ENCODE data around the gene DGKQ.
"Not testable (repeated sequence)": the region's sequence is repeated elsewhere in the genome, so short reads cannot be mapped to it uniquely, and the experiment has no call there.

DGKQ gene

DNA sequence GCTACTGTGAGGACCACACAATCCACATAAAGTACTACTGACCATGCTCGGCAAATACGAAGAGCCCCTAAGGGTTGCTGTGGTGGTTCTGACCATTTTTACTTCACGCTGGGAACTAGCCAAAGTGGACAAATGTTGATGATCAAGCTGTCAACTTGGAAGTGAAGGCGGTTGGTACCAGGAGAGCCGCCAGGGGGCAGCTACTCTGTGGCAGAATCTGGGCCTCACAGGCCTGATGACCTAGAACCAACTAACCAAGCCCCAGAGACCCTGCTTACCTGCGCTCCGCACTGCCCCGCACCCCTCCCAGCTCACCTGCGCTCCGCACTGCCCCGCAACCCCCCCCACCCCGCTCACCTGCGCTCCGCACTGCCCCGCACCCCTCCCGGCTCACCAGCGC is 46.8 kb downstream of the DGKQ start:
- DNase-seq (ENCODE audit: extremely low read depth, insufficient read length) = no peak
- no peak overlapping the region for H3K4me3 ChIP-seq (replicated peaks; ENCODE audit: low read depth, low read length)
- H3K27me3 ChIP-seq (replicated peaks; ENCODE audit: control insufficient read depth, insufficient read depth, low read length) = no peaks in the 10 kb centered on the region
- peak; percentile 59 for TF ChIP-seq CTCF (IDR thresholded peaks at IDR 0.05; ENCODE audit: insufficient read depth, low read length, poor library complexity, severe bottlenecking)
- peaks cover 4% of the 10 kb centered on the region; the same call in 1 of the 2 replicates for H3K36me3 ChIP-seq (ENCODE audit: control insufficient read depth, insufficient read depth, low read length)

DNA sequence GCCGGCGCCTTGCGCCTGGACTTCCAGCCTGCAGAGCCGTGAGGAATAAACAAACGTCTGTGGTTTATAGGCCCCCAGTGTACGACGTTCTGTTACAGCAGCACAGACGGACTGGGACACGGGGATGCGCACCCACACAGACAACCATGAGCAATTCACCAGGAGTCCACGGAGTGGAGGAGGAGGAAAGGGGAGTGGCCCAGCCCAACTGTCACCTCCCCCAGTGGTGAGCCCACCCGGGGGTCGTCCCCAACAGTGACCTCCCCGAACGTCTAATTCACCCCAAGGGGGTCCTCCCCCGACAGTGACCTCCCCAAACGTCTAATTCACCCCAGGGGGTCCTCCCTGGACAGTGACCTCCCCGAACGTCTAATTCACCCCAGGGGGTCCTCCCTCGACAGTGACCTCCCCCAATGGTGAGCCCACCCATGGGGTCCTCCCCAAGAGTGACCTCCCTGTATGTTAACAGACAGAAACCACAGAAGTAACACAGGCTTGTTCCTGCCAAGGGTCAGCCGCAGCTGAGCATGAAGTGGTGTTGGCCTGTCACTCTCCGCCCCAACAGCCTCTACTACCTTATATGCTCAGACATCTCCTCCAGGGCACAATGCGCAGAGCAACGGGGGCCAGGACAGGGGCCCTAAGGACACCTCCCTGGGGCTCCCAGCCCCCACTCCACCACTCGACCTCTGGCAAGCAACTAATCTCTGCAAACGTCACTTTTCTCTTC is 47.4 kb downstream of the DGKQ start:
- H3K36me3 ChIP-seq (ENCODE audit: control insufficient read depth, insufficient read depth, low read length) = peaks cover 4% of the 10 kb centered on the region; the same call in 1 of the 2 replicates
- TF ChIP-seq CTCF (IDR thresholded peaks at IDR 0.05; ENCODE audit: insufficient read depth, low read length, poor library complexity, severe bottlenecking) = no peak
- DNase-seq (ENCODE audit: extremely low read depth, insufficient read length) = no peak
- no peak overlapping the region for H3K4me3 ChIP-seq (replicated peaks; ENCODE audit: low read depth, low read length)
- no peaks in the 10 kb centered on the region for H3K27me3 ChIP-seq (replicated peaks; ENCODE audit: control insufficient read depth, insufficient read depth, low read length)

DNA sequence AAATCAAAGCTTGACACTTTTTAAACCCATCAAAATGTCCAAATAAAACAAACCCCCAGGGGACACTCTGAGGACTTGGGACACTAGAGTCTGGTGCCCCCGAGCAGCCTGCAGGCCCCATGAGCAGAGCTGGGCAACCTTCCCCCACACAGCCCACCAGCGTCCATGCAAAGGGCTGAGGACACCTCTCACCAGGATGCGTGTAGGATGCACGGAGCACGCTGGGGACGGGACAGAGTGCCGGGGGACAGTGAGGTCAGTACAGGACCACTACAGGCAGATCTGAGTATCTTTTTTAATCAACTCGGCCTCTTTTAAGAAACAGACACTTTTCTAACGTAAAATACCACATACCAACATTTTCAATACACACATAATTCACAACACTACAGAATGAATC is 48.2 kb downstream of the DGKQ start:
- DNase-seq (ENCODE audit: extremely low read depth, insufficient read length) = no peak
- Histone ChIP-seq H3K4me3 (replicated peaks; ENCODE audit: low read depth, low read length) (no peak overlapping the region), H3K27me3 (replicated peaks; ENCODE audit: control insufficient read depth, insufficient read depth, low read length) (no peaks in the 10 kb centered on the region), H3K36me3 (ENCODE audit: control insufficient read depth, insufficient read depth, low read length) (peaks cover 4% of the 10 kb centered on the region; the same call in 1 of the 2 replicates)
- TF ChIP-seq CTCF (IDR thresholded peaks at IDR 0.05; ENCODE audit: insufficient read depth, low read length, poor library complexity, severe bottlenecking) = no peak

DNA sequence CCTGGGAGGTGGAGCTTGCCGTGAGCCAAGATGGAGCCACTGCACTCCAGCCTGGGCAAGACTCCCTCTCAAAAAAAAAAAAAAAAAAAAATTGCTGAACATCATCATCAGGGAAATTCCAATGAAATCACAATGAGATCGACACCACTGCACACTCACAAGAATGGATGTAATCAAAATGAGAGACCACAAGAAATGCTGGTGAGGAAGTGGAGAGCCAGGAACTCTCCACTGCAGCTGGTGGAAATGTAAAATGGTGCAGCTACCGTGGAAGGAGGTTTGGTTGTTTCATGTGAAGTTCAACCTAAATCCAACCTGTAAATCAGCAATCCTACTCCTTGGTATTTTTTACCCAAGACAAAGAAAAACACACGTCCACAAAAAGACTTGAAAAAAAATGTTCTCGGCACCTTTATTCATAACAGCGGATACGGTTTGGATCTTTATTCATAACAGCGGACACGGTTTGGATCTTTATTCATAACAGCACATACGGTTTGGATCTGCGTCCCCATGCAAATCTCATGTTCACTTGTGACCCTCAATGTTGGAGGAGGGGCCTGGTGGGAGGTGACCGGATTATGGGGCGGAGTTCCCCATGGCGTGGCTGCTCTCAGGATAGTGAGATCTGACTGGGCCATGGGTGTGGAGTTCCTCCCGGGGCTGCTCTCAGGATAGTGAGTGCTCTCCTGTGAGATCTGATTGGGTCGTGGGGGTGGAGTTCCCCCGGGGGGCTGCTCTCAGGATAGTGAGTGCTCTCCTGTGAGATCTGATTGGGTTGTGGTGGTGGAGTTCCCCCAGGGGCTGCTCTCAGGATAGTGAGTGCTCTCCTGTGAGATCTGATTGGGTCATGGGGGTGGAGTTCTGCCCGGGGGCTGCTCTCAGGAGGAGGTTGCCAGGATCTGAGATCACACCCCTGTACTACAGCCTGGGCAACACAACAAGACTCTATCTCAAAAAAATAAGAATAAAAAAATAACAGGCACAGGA is 49.0 kb downstream of the DGKQ start:
- DNase-seq (ENCODE audit: extremely low read depth, insufficient read length) = peak; percentile 83
- Histone ChIP-seq H3K27me3 (replicated peaks; ENCODE audit: control insufficient read depth, insufficient read depth, low read length) (no peaks in the 10 kb centered on the region), H3K36me3 (ENCODE audit: control insufficient read depth, insufficient read depth, low read length) (peaks cover 4% of the 10 kb centered on the region; the same call in 1 of the 2 replicates), H3K4me3 (replicated peaks; ENCODE audit: low read depth, low read length) (peak overlapping the region; percentile 9; the same call in 1 of the 2 replicates)
- TF ChIP-seq CTCF (IDR thresholded peaks at IDR 0.05; ENCODE audit: insufficient read depth, low read length, poor library complexity, severe bottlenecking) = no peak

- no peak for TF ChIP-seq CTCF (IDR thresholded peaks at IDR 0.05; ENCODE audit: insufficient read depth, low read length, poor library complexity, severe bottlenecking)
- H3K27me3 ChIP-seq (replicated peaks; ENCODE audit: control insufficient read depth, insufficient read depth, low read length) = no peaks in the 10 kb centered on the region
- peaks cover 1% of the 10 kb centered on the region; the same call in 1 of the 2 replicates for H3K36me3 ChIP-seq (ENCODE audit: control insufficient read depth, insufficient read depth, low read length)
- H3K4me3 ChIP-seq (replicated peaks; ENCODE audit: low read depth, low read length) = peak overlapping the region; percentile 14
- DNase-seq (ENCODE audit: extremely low read depth, insufficient read length) = peak; percentile 60
Measured at GRCh38 chr4:921830-922331, 51.5 kb downstream of the DGKQ start.

DNA sequence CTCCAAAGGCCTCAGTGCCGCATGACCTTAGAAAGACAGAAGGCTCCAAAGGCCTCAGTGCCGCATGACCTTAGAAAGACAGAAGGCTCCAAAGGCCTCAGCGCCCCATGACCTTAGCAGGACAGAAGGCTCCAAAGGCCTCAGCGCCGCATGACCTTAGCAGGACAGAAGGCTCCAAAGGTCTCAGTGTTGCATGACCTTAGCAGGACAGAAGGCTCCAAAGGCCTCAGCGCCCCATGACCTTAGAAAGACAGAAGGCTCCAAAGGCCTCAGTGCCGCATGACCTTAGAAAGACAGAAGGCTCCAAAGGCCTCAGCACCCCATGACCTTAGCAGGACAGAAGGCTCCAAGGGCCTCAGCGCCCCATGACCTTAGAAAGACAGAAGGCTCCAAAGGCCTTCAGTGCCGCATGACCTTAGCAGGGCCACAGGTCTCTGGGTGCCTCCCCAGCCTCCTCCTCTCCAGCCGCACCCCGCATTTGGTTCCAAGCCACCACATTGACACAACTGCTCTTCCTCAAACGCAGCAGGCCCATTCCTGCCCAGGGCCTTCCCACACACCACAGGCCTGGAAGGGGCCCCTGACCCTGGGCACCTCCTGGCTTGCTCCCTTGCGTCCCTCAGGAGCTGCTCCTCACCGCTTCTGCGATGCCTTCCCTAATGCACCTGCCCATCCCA is 54.2 kb downstream of the DGKQ start:
- H3K4me3 ChIP-seq (replicated peaks; ENCODE audit: low read depth, low read length); H3K27me3 ChIP-seq (replicated peaks; ENCODE audit: control insufficient read depth, insufficient read depth, low read length); H3K36me3 ChIP-seq (ENCODE audit: control insufficient read depth, insufficient read depth, low read length); DNase-seq (ENCODE audit: extremely low read depth, insufficient read length): not testable (repeated sequence)

DNA sequence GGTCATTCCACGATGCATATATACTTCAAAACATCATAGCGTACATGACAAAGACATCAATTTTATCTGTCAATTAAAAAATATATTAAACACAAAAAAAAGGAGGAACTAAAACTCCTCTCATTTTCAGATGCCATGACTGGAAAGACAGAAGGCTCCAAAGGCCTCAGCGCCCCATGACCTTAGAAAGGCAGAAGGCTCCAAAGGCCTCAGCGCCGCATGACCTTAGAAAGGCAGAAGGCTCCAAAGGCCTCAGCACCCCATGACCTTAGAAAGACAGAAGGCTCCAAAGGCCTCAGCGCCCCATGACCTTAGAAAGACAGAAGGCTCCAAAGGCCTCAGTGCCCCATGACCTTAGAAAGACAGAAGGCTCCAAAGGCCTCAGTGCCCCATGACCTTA is 54.8 kb downstream of the DGKQ start:
- H3K36me3 ChIP-seq (ENCODE audit: control insufficient read depth, insufficient read depth, low read length); H3K4me3 ChIP-seq (replicated peaks; ENCODE audit: low read depth, low read length); DNase-seq (ENCODE audit: extremely low read depth, insufficient read length): not testable (repeated sequence)

More for the DNA sequence above, 54.8 kb downstream of the DGKQ start:
- H3K27me3 ChIP-seq (replicated peaks; ENCODE audit: control insufficient read depth, insufficient read depth, low read length) = not testable (repeated sequence)

Data from GM06990 (cell line).